ENCODE data around the gene GPR62. TPM values are rescaled to one million over a fixed set of nuclear protein-coding genes. Genes with fewer than 3 reads are reported as not detected.

GPR62 gene
- polyA plus RNA-seq, 1 of the 3 experiments (the other 2 are of a cell fraction) = 0.02 TPM

DNA sequence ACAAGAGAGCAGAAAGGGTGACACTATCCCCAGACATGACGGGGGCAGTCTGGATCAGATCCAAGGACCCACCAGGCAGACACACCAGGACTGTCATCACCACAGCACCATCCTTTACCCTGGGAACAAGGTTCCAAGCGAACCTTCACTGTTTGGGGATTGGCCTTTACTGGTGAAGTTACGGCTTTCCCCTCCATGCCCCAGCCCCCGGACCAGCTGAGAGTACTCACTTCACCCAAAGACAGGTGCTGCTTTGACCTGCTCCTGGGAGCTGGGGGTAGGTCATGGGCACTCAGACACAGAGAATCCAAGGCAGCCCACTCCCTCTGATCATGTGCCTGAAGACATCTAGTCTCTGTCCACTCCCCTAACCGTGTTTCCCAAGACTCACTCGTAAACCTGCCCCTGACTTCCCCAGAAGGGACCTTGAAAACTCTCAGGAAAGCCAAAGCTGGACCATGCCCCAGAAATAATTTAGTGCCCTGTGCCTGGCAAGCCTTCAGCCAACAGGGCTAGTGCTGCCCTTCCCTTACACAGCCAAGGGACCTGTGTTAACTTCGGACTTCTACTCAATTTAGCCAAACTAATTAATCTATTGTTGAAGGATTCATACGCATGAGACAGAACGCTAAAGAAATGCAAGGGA is 16.3 kb upstream of the GPR62 start:
- TF ChIP-seq, protein P1, sequence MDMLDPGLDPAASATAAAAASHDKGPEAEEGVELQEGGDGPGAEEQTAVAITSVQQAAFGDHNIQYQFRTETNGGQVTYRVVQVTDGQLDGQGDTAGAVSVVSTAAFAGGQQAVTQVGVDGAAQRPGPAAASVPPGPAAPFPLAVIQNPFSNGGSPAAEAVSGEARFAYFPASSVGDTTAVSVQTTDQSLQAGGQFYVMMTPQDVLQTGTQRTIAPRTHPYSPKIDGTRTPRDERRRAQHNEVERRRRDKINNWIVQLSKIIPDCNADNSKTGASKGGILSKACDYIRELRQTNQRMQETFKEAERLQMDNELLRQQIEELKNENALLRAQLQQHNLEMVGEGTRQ (IDR thresholded peaks at IDR 0.05; ENCODE audit: borderline replicate concordance, low read depth, low read length) = no peak
- TF ChIP-seq RXRA (IDR thresholded peaks at IDR 0.05; ENCODE audit: borderline replicate concordance, low read depth) (no peak), JUND (IDR thresholded peaks at IDR 0.05) (no peak)
- Histone ChIP-seq H3F3A (replicated peaks; ENCODE audit: insufficient read depth) (no peaks in the 10 kb centered on the region), H3K36me3 (replicated peaks in 1 of 2; ENCODE audit: control insufficient read depth in 1 of 2, insufficient read depth in 2 of 2, low read length in 1 of 2) (peaks cover 0 to 49% of the 10 kb centered on the region in 2 experiments), H3K9ac (no peak overlapping the region), H3K27me3 (ENCODE audit: insufficient read depth) (no peaks in the 10 kb centered on the region), H3K27ac (ENCODE audit: low read depth in 2 of 2, low read length in 1 of 2) (no peak overlapping the region), H2AFZ (ENCODE audit: low read depth) (no peak overlapping the region), H3K4me1 (ENCODE audit: control insufficient read depth in 1 of 2, insufficient read depth in 2 of 2, low read depth in 1 of 2, low read length in 1 of 2) (peaks cover 11 to 18% of the 10 kb centered on the region in 2 experiments; a peak in 3 of 4 replicates), H3K4me2 (no peak overlapping the region), H3K79me2 (ENCODE audit: insufficient read depth) (peaks cover 33% of the 10 kb centered on the region), H4K20me1 (ENCODE audit: insufficient read depth) (0 out of 2 replicates have a peak, but pooled peaks cover 6% of the 10 kb centered on the region), H3K9me3 (no peaks in the 10 kb centered on the region), H3K9me2 (no peaks in the 10 kb centered on the region), H3K4me3 (ENCODE audit: low read depth in 2 of 2, low read length in 1 of 2) (no peak overlapping the region)
- CTCF ChIA-PET = interaction anchor here (1.5 kb wide), 1 partner anchor 44 kb away, joined by 4 read pairs; no protein-coding TSS in a partner anchor
- DNase-seq = no peak
- POLR2A ChIA-PET = no interaction called here
- 86% methylated on average over 9 of the region's 9 CpGs for WGBS (ENCODE audit: low lambda C conversion rate)

- DNase-seq = no peak
- TF ChIP-seq NRF1 (IDR thresholded peaks at IDR 0.05; ENCODE audit: low read depth, low read length) (no peak), SIN3A (IDR thresholded peaks at IDR 0.05; ENCODE audit: borderline replicate concordance, low read depth, low read length) (no peak), NFIC (IDR thresholded peaks at IDR 0.05; ENCODE audit: borderline replicate concordance) (no peak), TCF12 (IDR thresholded peaks at IDR 0.05) (no peak), REST (IDR thresholded peaks at IDR 0.05; ENCODE audit: low read depth, low read length) (no peak), ELF1 (IDR thresholded peaks at IDR 0.05) (no peak)
- TF ChIP-seq, protein P1 (IDR thresholded peaks at IDR 0.05; ENCODE audit: borderline replicate concordance, low read depth, low read length) = no peak
- TF ChIP-seq, protein P2, sequence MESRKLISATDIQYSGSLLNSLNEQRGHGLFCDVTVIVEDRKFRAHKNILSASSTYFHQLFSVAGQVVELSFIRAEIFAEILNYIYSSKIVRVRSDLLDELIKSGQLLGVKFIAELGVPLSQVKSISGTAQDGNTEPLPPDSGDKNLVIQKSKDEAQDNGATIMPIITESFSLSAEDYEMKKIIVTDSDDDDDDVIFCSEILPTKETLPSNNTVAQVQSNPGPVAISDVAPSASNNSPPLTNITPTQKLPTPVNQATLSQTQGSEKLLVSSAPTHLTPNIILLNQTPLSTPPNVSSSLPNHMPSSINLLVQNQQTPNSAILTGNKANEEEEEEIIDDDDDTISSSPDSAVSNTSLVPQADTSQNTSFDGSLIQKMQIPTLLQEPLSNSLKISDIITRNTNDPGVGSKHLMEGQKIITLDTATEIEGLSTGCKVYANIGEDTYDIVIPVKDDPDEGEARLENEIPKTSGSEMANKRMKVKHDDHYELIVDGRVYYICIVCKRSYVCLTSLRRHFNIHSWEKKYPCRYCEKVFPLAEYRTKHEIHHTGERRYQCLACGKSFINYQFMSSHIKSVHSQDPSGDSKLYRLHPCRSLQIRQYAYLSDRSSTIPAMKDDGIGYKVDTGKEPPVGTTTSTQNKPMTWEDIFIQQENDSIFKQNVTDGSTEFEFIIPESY (IDR thresholded peaks at IDR 0.05; ENCODE audit: borderline replicate concordance, low read depth) = no peak
- TF ChIP-seq, protein P3, sequence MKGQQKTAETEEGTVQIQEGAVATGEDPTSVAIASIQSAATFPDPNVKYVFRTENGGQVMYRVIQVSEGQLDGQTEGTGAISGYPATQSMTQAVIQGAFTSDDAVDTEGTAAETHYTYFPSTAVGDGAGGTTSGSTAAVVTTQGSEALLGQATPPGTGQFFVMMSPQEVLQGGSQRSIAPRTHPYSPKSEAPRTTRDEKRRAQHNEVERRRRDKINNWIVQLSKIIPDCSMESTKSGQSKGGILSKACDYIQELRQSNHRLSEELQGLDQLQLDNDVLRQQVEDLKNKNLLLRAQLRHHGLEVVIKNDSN (IDR thresholded peaks at IDR 0.05; ENCODE audit: borderline replicate concordance, low read depth) = no peak
- peaks cover 33% of the 10 kb centered on the region for H3K79me2 ChIP-seq (ENCODE audit: insufficient read depth)
- H3K4me2 ChIP-seq = peak overlapping the region; percentile 95
- no peaks in the 10 kb centered on the region for H3K27me3 ChIP-seq (ENCODE audit: insufficient read depth)
- H3K36me3 ChIP-seq (replicated peaks in 1 of 2; ENCODE audit: control insufficient read depth in 1 of 2, insufficient read depth in 2 of 2, low read length in 1 of 2) = peaks cover 0 to 32% of the 10 kb centered on the region in 2 experiments
- ChIA-PET POLR2A (interaction anchor here (0.7 to 2.3 kb wide), 7 partner anchors 27 to 61 kb away, joined by 3 to 19 read pairs (median 9); partner anchors contain the start of genes ABHD14B, PCBP4 and RPL29), CTCF (interaction anchor here (0.6 to 5.3 kb wide), 20 partner anchors 8 to 279 kb away, joined by 3 to 80 read pairs (median 8); partner anchors contain the start of genes ABHD14A, ABHD14B, ACY1 and GPR62)
- H3K9me2 ChIP-seq = no peaks in the 10 kb centered on the region
- H3K4me3 ChIP-seq (ENCODE audit: low read depth in 2 of 2, low read length in 1 of 2) = peak overlapping the region; percentile 85 to 95
- no peaks in the 10 kb centered on the region for H3K9me3 ChIP-seq
- no peak overlapping the region; the same call in 1 of the 2 replicates for H2AFZ ChIP-seq (ENCODE audit: low read depth)
- 35% methylated on average over 11 of the region's 13 CpGs for WGBS (ENCODE audit: low lambda C conversion rate)
- 0 out of 2 replicates have a peak, but pooled peaks cover 6% of the 10 kb centered on the region for H4K20me1 ChIP-seq (ENCODE audit: insufficient read depth)
- no peak overlapping the region for H3K27ac ChIP-seq (ENCODE audit: low read depth in 2 of 2, low read length in 1 of 2)
- no peaks in the 10 kb centered on the region for H3F3A ChIP-seq (replicated peaks; ENCODE audit: insufficient read depth)
- peak overlapping the region; percentile 85 for H3K9ac ChIP-seq
- H3K4me1 ChIP-seq (ENCODE audit: control insufficient read depth in 1 of 2, insufficient read depth in 2 of 2, low read depth in 1 of 2, low read length in 1 of 2) = peaks cover 11 to 18% of the 10 kb centered on the region in 2 experiments; a peak in 3 of 4 replicates
Observed at GRCh38 chr3:51940648-51941462, 14.3 kb upstream of the GPR62 start.
